IPS DF 6.9 (cell line): ENCODE data around the gene MCF2L.

Experiments used
- DNase-seq: peaks from one replicate; pipeline ENCODE4 v3.0.0-alpha.2; 2013; ENCODE audit warnings: low read depth, low spot score
- H3K27ac ChIP-seq: one replicate; pipeline ENCODE4 v1.5.1; 2013; ENCODE audit warnings: low read length, control low read depth
- H3K27me3 ChIP-seq: 2 replicates; pipeline ENCODE4 v1.6.1; 2013; ENCODE audit warnings: mild to moderate bottlenecking, low read length; ENCODE audit not compliant: control insufficient read depth, insufficient read depth
- H3K36me3 ChIP-seq: 2 replicates; pipeline ENCODE4 v1.6.1; 2013; ENCODE audit warnings: low read length; ENCODE audit not compliant: control insufficient read depth, insufficient read depth
- H3K4me1 ChIP-seq: 2 replicates; pipeline ENCODE4 v1.6.1; 2013; ENCODE audit warnings: low read length; ENCODE audit not compliant: control insufficient read depth, insufficient read depth
- H3K4me3 ChIP-seq: 2 replicates; pipeline ENCODE4 v1.5.1; 2013; ENCODE audit warnings: mild to moderate bottlenecking, low read length
- H3K9me3 ChIP-seq: 2 replicates; pipeline ENCODE4 v1.6.1; 2013; ENCODE audit warnings: low read length, inconsistent platforms; ENCODE audit not compliant: control insufficient read depth, insufficient read depth
- WGBS: extraction: QIAGEN DNeasy Blood & Tissue Kit; methylation state at CpG from one replicate; pipeline ENCODE4 v1.1.7; 2013; ENCODE audit warnings: mixed read lengths, missing lambda C conversion rate; ENCODE audit not compliant: insufficient read length, insufficient coverage; 5-methylcytosine and 5-hydroxymethylcytosine counted together

Gene MCF2L

GRCh38 chr13:113135281-113135760, 166.3 kb downstream of the MCF2L start:
- H3K4me3 ChIP-seq = no peak overlapping the region
- no peaks in the 10 kb centered on the region for H3K36me3 ChIP-seq
- no peaks in the 10 kb centered on the region for H3K27me3 ChIP-seq
- 0 out of 2 replicates have a peak, but pooled peaks cover 2% of the 10 kb centered on the region for H3K4me1 ChIP-seq
- no peak for DNase-seq
- H3K9me3 ChIP-seq = no peaks in the 10 kb centered on the region
- WGBS = no CpG with 5 or more reads among the region's 2 CpGs
- no peak overlapping the region for H3K27ac ChIP-seq

DNA sequence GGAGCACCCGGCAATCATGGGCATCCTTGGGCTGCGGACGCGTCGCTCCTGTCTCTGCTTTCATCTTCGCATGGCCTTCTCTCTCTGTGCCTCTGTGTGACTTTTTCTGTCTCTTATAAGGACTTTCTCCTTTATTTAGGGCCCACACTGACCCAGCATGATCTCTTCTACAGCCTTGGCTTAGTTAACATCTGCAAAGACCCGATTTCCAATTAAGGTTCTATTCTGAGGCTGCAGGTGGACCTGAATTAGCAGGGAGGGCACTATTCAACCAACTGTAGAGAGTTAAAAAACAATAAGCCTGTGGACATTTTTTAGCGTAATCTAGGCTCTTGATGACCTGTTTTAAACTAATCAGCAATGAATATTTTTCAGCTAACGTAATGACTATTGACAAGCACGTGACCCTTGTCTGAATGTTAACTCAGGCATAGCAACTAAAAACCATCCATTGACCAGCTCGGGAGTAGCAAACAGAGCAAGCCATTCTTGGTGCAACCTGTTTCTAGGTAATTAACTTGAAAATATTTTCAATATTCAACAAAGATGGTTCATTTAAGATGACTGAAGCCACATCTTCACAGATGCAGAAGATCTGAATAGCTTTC, 168.8 kb downstream of the MCF2L start:
- no CpG with 5 or more reads among the region's 11 CpGs for WGBS
- Histone ChIP-seq H3K9me3 (no peaks in the 10 kb centered on the region), H3K4me3 (no peak overlapping the region), H3K27me3 (no peaks in the 10 kb centered on the region), H3K36me3 (no peaks in the 10 kb centered on the region), H3K27ac (no peak overlapping the region), H3K4me1 (0 out of 2 replicates have a peak, but pooled peaks cover 2% of the 10 kb centered on the region)
- no peak for DNase-seq

GRCh38 chr13:113138792-113139551, 170.0 kb downstream of the MCF2L start:
- Histone ChIP-seq H3K27me3 (no peaks in the 10 kb centered on the region), H3K4me3 (no peak overlapping the region), H3K27ac (no peak overlapping the region), H3K4me1 (0 out of 2 replicates have a peak, but pooled peaks cover 3% of the 10 kb centered on the region), H3K9me3 (no peaks in the 10 kb centered on the region), H3K36me3 (no peaks in the 10 kb centered on the region; the same call in 1 of the 2 replicates)
- WGBS = no CpG with 5 or more reads among the region's 16 CpGs
- no peak for DNase-seq

GRCh38 chr13:113139577-113139976, 170.6 kb downstream of the MCF2L start:
- 0 out of 2 replicates have a peak, but pooled peaks cover 3% of the 10 kb centered on the region for H3K4me1 ChIP-seq
- H3K9me3 ChIP-seq = no peaks in the 10 kb centered on the region
- H3K27me3 ChIP-seq = no peaks in the 10 kb centered on the region
- no CpG with 5 or more reads among the region's 5 CpGs for WGBS
- no peaks in the 10 kb centered on the region; the same call in 1 of the 2 replicates for H3K36me3 ChIP-seq
- H3K27ac ChIP-seq = no peak overlapping the region
- no peak for DNase-seq
- no peak overlapping the region for H3K4me3 ChIP-seq

- no peak for DNase-seq
- H3K4me1 ChIP-seq = 0 out of 2 replicates have a peak, but pooled peaks cover 3% of the 10 kb centered on the region
- H3K36me3 ChIP-seq = no peaks in the 10 kb centered on the region; the same call in 1 of the 2 replicates
- no peak overlapping the region for H3K4me3 ChIP-seq
- no peaks in the 10 kb centered on the region for H3K27me3 ChIP-seq
- no CpG with 5 or more reads among the region's 26 CpGs for WGBS
- no peak overlapping the region for H3K27ac ChIP-seq
- no peaks in the 10 kb centered on the region for H3K9me3 ChIP-seq
These were observed 171.9 kb downstream of the MCF2L start for GRCh38 chr13:113140677-113141600.

GRCh38 chr13:113141601-113141970, 172.6 kb downstream of the MCF2L start:
- Histone ChIP-seq H3K4me1 (0 out of 2 replicates have a peak, but pooled peaks cover 3% of the 10 kb centered on the region), H3K27ac (no peak overlapping the region), H3K36me3 (no peaks in the 10 kb centered on the region; the same call in 1 of the 2 replicates), H3K27me3 (no peaks in the 10 kb centered on the region), H3K4me3 (no peak overlapping the region), H3K9me3 (no peaks in the 10 kb centered on the region)
- WGBS = no CpG with 5 or more reads among the region's 18 CpGs
- DNase-seq = no peak

DNA sequence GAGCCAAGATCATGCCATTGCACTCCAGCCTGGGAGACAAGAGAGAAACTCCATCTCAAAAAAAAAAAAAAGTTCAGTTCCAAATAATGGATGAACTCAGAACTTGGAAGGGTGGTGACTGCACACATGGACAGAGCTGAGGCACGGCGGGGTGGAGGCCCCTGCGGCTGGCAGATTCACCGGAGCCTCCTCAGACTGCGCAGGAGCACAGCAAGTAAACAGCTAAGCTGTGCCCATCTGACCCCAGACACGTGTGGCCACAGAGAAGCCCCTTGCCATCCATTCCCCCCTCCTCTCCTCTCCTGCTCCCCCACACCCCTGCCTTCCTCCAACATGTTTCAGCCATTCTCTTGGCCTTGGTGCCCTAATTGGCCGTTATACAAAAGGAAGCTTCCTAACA, 173.9 kb downstream of the MCF2L start:
- DNase-seq = no peak
- Histone ChIP-seq H3K27me3 (no peaks in the 10 kb centered on the region), H3K27ac (no peak overlapping the region), H3K36me3 (no peaks in the 10 kb centered on the region; the same call in 1 of the 2 replicates), H3K9me3 (no peaks in the 10 kb centered on the region), H3K4me3 (no peak overlapping the region), H3K4me1 (0 out of 2 replicates have a peak, but pooled peaks cover 1% of the 10 kb centered on the region)
- no CpG with 5 or more reads among the region's 7 CpGs for WGBS

DNA sequence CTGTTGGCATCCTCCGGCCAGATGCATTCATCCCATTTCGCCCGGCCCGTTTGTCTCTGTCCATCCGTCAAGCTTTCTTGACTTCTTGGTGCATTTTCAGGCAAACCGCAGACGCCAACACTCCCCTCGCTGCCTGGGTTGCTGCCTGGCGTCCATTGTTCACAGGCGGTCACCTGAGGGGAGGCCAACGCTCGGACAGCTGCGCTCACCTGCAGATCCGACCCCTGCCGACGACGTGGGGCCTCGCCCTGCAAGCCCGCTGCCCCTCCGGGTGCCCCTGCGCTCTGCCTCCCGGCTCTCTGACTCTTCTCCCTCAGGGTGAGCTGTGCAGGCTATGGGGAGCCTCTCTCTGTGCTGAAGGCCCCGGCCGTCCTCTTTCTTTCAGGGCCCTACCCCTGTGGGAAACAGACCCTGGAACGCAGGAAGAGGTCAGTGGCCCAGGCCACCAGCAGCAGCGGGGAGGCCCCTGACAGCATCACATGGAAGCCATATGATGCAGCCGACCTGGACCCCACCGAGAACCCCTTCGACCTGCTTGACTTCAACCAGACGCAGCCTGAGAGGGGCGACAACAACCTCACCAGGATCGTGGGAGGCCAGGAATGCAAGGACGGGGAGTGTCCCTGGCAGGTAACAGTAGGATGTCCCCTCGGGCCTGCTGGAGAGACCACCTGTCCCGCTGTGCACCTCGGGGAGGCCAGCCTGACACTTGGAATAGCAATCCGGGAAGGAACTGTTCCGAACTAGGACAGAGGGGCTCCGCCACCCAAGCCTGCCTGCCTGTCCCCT, 174.6 kb downstream of the MCF2L start:
- Histone ChIP-seq H3K36me3 (no peaks in the 10 kb centered on the region; the same call in 1 of the 2 replicates), H3K27ac (no peak overlapping the region), H3K4me3 (no peak overlapping the region), H3K4me1 (0 out of 2 replicates have a peak, but pooled peaks cover 1% of the 10 kb centered on the region), H3K27me3 (no peaks in the 10 kb centered on the region), H3K9me3 (no peaks in the 10 kb centered on the region)
- no CpG with 5 or more reads among the region's 39 CpGs for WGBS
- DNase-seq = no peak

DNA sequence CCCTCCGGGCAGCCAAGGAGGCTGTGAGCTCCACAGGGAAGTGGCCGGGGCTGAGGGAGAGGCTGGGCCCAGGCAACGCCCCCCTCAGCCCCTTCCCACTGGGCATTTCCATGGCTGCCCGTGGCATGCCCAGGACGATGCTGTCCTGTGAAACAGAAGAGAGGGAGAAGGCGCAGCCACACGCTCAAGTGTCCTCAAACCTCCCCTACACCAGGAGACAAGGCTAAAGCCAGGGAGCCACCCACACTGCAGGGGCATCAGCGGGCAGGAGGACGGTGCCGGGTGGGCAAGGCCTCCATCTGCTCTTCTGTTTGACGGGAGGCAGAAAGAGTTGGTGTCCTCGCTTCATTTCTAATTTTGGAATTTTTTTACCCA, 175.2 kb downstream of the MCF2L start:
- WGBS = no CpG with 5 or more reads among the region's 12 CpGs
- Histone ChIP-seq H3K4me3 (no peak overlapping the region), H3K36me3 (no peaks in the 10 kb centered on the region; the same call in 1 of the 2 replicates), H3K4me1 (0 out of 2 replicates have a peak, but pooled peaks cover 1% of the 10 kb centered on the region), H3K27me3 (no peaks in the 10 kb centered on the region), H3K9me3 (no peaks in the 10 kb centered on the region), H3K27ac (no peak overlapping the region)
- DNase-seq = no peak
